Measurements from ENCODE around the gene SMIM43. TPM values are rescaled to one million over a fixed set of nuclear protein-coding genes. Genes with fewer than 3 reads are reported as not detected.

The SMIM43 gene
- total RNA-seq, 2 donors from 2014 or later = not detected

- no peaks in the 10 kb centered on the region for H3K9me3 ChIP-seq
- no peaks in the 10 kb centered on the region for H3K4me1 ChIP-seq (ENCODE audit: control insufficient read depth in 1 of 2, low read depth in 2 of 2)
- no peak overlapping the region for H3K27ac ChIP-seq
- ATAC-seq (ENCODE audit: insufficient number of reproducible peaks, low FRiP score, low read depth) (no peak), DNase-seq (ENCODE audit: low spot score) (no peak)
- no peaks in the 10 kb centered on the region for H3K27me3 ChIP-seq (replicated peaks; ENCODE audit: insufficient read depth)
- H3K36me3 ChIP-seq = no peaks in the 10 kb centered on the region
- TF ChIP-seq CTCF (IDR thresholded peaks at IDR 0.05) = no peak
- H3K4me3 ChIP-seq = no peak overlapping the region
These were observed 20.0 kb upstream of the SMIM43 start for GRCh38 chr4:121784975-121785374.

- Histone ChIP-seq H3K27ac (no peak overlapping the region), H3K27me3 (replicated peaks; ENCODE audit: insufficient read depth) (no peaks in the 10 kb centered on the region), H3K4me3 (no peak overlapping the region), H3K4me1 (ENCODE audit: control insufficient read depth in 1 of 2, low read depth in 2 of 2) (no peaks in the 10 kb centered on the region), H3K9me3 (no peaks in the 10 kb centered on the region), H3K36me3 (no peaks in the 10 kb centered on the region)
- DNase-seq (ENCODE audit: low spot score) = no peak
- no peak for TF ChIP-seq CTCF (IDR thresholded peaks at IDR 0.05)
- no peak for ATAC-seq (ENCODE audit: insufficient number of reproducible peaks, low FRiP score, low read depth)
These were observed 19.4 kb upstream of the SMIM43 start for GRCh38 chr4:121784401-121784800.

- H3K36me3 ChIP-seq = no peaks in the 10 kb centered on the region
- no peaks in the 10 kb centered on the region for H3K4me1 ChIP-seq (ENCODE audit: control insufficient read depth in 1 of 2, low read depth in 2 of 2)
- H3K27me3 ChIP-seq (replicated peaks; ENCODE audit: insufficient read depth) = no peaks in the 10 kb centered on the region
- H3K27ac ChIP-seq = no peak overlapping the region
- ATAC-seq (ENCODE audit: insufficient number of reproducible peaks, low FRiP score, low read depth) (no peak), DNase-seq (ENCODE audit: low spot score) (no peak)
- no peak overlapping the region for H3K4me3 ChIP-seq
- no peak for TF ChIP-seq CTCF (IDR thresholded peaks at IDR 0.05)
- no peaks in the 10 kb centered on the region for H3K9me3 ChIP-seq
These were observed 18.2 kb upstream of the SMIM43 start for GRCh38 chr4:121783210-121783609.

- ATAC-seq (ENCODE audit: insufficient number of reproducible peaks, low FRiP score, low read depth) = no peak
- no peaks in the 10 kb centered on the region for H3K9me3 ChIP-seq
- no peak overlapping the region for H3K27ac ChIP-seq
These were observed 14.1 kb upstream of the SMIM43 start for GRCh38 chr4:121778991-121779628.

GRCh38 chr4:121777625-121778024 is 12.7 kb upstream of the SMIM43 start:
- Histone ChIP-seq H3K27me3 (replicated peaks; ENCODE audit: insufficient read depth) (no peaks in the 10 kb centered on the region), H3K9me3 (no peaks in the 10 kb centered on the region), H3K4me3 (no peak overlapping the region), H3K4me1 (ENCODE audit: control insufficient read depth in 1 of 2, low read depth in 2 of 2) (no peaks in the 10 kb centered on the region), H3K27ac (no peak overlapping the region), H3K36me3 (no peaks in the 10 kb centered on the region)
- TF ChIP-seq CTCF (IDR thresholded peaks at IDR 0.05) = no peak
- no peak for ATAC-seq (ENCODE audit: insufficient number of reproducible peaks, low FRiP score, low read depth)
- DNase-seq (ENCODE audit: low spot score) = no peak

More at GRCh38 chr4:121778991-121779628, 14.1 kb upstream of the SMIM43 start:
- H3K27me3 ChIP-seq (replicated peaks; ENCODE audit: insufficient read depth) = no peaks in the 10 kb centered on the region
- no peak overlapping the region for H3K4me3 ChIP-seq
- no peaks in the 10 kb centered on the region for H3K4me1 ChIP-seq (ENCODE audit: control insufficient read depth in 1 of 2, low read depth in 2 of 2)
- H3K36me3 ChIP-seq = no peaks in the 10 kb centered on the region
- no peak for TF ChIP-seq CTCF (IDR thresholded peaks at IDR 0.05)
- no peak for DNase-seq (ENCODE audit: low spot score)

Data from thoracic aorta (tissue), 2 donors.